ENCODE measurements around the gene DCXR. TPM values are rescaled to one million over a fixed set of nuclear protein-coding genes. Genes with fewer than 3 reads are reported as not detected.

DCXR gene
- total and polyA plus RNA-seq, 2 experiments from 2014 or later, result 86.9 to 137 TPM

- TF ChIP-seq, protein P1, sequence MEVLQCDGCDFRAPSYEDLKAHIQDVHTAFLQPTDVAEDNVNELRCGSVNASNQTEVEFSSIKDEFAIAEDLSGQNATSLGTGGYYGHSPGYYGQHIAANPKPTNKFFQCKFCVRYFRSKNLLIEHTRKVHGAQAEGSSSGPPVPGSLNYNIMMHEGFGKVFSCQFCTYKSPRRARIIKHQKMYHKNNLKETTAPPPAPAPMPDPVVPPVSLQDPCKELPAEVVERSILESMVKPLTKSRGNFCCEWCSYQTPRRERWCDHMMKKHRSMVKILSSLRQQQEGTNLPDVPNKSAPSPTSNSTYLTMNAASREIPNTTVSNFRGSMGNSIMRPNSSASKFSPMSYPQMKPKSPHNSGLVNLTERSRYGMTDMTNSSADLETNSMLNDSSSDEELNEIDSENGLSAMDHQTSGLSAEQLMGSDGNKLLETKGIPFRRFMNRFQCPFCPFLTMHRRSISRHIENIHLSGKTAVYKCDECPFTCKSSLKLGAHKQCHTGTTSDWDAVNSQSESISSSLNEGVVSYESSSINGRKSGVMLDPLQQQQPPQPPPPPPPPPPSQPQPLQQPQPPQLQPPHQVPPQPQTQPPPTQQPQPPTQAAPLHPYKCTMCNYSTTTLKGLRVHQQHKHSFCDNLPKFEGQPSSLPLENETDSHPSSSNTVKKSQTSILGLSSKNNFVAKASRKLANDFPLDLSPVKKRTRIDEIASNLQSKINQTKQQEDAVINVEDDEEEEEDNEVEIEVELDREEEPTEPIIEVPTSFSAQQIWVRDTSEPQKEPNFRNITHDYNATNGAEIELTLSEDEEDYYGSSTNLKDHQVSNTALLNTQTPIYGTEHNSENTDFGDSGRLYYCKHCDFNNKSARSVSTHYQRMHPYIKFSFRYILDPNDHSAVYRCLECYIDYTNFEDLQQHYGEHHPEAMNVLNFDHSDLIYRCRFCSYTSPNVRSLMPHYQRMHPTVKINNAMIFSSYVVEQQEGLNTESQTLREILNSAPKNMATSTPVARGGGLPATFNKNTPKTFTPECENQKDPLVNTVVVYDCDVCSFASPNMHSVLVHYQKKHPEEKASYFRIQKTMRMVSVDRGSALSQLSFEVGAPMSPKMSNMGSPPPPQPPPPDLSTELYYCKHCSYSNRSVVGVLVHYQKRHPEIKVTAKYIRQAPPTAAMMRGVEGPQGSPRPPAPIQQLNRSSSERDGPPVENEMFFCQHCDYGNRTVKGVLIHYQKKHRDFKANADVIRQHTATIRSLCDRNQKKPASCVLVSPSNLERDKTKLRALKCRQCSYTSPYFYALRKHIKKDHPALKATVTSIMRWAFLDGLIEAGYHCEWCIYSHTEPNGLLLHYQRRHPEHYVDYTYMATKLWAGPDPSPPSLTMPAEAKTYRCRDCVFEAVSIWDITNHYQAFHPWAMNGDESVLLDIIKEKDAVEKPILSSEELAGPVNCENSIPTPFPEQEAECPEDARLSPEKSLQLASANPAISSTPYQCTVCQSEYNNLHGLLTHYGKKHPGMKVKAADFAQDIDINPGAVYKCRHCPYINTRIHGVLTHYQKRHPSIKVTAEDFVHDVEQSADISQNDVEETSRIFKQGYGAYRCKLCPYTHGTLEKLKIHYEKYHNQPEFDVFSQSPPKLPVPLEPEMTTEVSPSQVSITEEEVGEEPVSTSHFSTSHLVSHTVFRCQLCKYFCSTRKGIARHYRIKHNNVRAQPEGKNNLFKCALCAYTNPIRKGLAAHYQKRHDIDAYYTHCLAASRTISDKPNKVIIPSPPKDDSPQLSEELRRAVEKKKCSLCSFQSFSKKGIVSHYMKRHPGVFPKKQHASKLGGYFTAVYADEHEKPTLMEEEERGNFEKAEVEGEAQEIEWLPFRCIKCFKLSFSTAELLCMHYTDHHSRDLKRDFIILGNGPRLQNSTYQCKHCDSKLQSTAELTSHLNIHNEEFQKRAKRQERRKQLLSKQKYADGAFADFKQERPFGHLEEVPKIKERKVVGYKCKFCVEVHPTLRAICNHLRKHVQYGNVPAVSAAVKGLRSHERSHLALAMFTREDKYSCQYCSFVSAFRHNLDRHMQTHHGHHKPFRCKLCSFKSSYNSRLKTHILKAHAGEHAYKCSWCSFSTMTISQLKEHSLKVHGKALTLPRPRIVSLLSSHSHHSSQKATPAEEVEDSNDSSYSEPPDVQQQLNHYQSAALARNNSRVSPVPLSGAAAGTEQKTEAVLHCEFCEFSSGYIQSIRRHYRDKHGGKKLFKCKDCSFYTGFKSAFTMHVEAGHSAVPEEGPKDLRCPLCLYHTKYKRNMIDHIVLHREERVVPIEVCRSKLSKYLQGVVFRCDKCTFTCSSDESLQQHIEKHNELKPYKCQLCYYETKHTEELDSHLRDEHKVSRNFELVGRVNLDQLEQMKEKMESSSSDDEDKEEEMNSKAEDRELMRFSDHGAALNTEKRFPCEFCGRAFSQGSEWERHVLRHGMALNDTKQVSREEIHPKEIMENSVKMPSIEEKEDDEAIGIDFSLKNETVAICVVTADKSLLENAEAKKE (CRISPR knock-in tag; IDR thresholded peaks at IDR 0.05), result no peak
These were observed 45.0 kb downstream of the DCXR start (continued) for GRCh38 chr17:81992306-81993102.

DNA sequence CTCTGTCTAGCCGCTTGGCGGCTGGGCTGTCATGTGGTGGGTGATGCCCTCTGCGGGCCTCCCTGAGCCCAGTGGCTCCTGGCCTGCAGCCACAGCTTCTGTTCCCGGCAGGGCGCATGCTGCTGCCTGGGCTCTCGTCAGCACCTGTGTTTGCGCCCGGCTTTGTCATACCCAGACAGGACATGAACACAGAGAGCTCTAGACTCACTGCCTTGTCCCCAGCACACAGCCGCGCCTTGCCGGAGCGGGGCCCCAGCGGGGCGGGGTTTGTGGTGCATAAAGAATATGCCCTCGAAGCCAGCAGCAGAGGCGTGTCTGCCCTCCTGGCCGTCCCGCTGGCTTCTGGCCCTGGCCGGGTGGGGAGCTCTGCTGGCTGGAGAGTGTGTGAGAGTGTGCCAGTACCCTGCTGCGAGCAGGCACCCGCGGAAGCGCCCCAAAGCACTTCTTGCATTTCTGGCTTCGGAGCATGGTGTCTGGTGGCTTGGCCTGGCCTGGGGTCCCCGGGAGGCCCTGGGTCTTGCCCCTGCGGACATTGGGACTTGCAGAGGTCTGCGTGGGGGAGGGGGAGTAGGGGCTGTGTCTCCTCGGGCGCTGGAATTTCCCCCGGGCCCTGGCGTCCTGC, 45.7 kb downstream of the DCXR start:
- no peaks in the 10 kb centered on the region for H3K27me3 ChIP-seq (ENCODE audit: insufficient read depth)
- H3K4me3 ChIP-seq, result no peak overlapping the region
- Mint-ChIP-seq H3K4me3 (no peak overlapping the region), H3K27ac (no peak overlapping the region; the same call in 1 of the 2 replicates), H3K27me3 (ENCODE audit: insufficient read depth, low read depth, poor library complexity) (peaks cover 12% of the 10 kb centered on the region), H3K4me1 (peaks cover 27% of the 10 kb centered on the region), H3K9me3 (no peaks in the 10 kb centered on the region), H3K36me3 (ENCODE audit: low read depth) (peaks cover 10% of the 10 kb centered on the region)
- H3K79me2 ChIP-seq (replicated peaks; ENCODE audit: insufficient read depth), result no peaks in the 10 kb centered on the region
- no peak overlapping the region for H2AFZ ChIP-seq
- ATAC-seq (peak; percentile 58), DNase-seq (ENCODE audit: low spot score) (no peak)
- 0 out of 2 replicates have a peak, but pooled peaks cover 3% of the 10 kb centered on the region for H3F3A ChIP-seq (replicated peaks; ENCODE audit: low read depth)
- H3K9me2 ChIP-seq (ENCODE audit: insufficient read depth), result no peaks in the 10 kb centered on the region
- H3K4me2 ChIP-seq, result peak overlapping the region; percentile 62; the same call in 1 of the 2 replicates
- H3K36me3 ChIP-seq (ENCODE audit: insufficient read depth), result no peaks in the 10 kb centered on the region
- no peak overlapping the region for H3K27ac ChIP-seq (ENCODE audit: low read depth)
- peaks cover 11% of the 10 kb centered on the region; the same call in 1 of the 2 replicates for H3K4me1 ChIP-seq (ENCODE audit: insufficient read depth)
- peaks cover 6% of the 10 kb centered on the region for H4K20me1 ChIP-seq (replicated peaks; ENCODE audit: insufficient read depth)
- TF ChIP-seq, protein P2, sequence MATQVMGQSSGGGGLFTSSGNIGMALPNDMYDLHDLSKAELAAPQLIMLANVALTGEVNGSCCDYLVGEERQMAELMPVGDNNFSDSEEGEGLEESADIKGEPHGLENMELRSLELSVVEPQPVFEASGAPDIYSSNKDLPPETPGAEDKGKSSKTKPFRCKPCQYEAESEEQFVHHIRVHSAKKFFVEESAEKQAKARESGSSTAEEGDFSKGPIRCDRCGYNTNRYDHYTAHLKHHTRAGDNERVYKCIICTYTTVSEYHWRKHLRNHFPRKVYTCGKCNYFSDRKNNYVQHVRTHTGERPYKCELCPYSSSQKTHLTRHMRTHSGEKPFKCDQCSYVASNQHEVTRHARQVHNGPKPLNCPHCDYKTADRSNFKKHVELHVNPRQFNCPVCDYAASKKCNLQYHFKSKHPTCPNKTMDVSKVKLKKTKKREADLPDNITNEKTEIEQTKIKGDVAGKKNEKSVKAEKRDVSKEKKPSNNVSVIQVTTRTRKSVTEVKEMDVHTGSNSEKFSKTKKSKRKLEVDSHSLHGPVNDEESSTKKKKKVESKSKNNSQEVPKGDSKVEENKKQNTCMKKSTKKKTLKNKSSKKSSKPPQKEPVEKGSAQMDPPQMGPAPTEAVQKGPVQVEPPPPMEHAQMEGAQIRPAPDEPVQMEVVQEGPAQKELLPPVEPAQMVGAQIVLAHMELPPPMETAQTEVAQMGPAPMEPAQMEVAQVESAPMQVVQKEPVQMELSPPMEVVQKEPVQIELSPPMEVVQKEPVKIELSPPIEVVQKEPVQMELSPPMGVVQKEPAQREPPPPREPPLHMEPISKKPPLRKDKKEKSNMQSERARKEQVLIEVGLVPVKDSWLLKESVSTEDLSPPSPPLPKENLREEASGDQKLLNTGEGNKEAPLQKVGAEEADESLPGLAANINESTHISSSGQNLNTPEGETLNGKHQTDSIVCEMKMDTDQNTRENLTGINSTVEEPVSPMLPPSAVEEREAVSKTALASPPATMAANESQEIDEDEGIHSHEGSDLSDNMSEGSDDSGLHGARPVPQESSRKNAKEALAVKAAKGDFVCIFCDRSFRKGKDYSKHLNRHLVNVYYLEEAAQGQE (IDR thresholded peaks at IDR 0.05; ENCODE audit: unreplicated experiment), result no peak
- TF ChIP-seq ZNF331 (CRISPR knock-in tag; IDR thresholded peaks at IDR 0.05; ENCODE audit: low read depth), result no peak
- TF ChIP-seq STAT1 (IDR thresholded peaks at IDR 0.05; ENCODE audit: unreplicated experiment), result no peak
- TF ChIP-seq JUNB (IDR thresholded peaks at IDR 0.05; ENCODE audit: unreplicated experiment), result no peak
- no peak for TF ChIP-seq EZH2phosphoT487 (IDR thresholded peaks at IDR 0.05; ENCODE audit: unreplicated experiment)

Measured in GM23338 (cell line).